Uterus (tissue), 4 donors: ENCODE data around the gene BGN. TPM values are rescaled to one million over a fixed set of nuclear protein-coding genes. Genes with fewer than 3 reads are reported as not detected.

Experiments
- total RNA-seq, 4 donors: library from RNA; depleted of rRNA in 3 of 4; stranded (reverse); fragments of >200 nt in 3 of 4; gene quantifications; one replicate each; pipeline versions ENCODE4 v1.1.0 to v1.2.4, GENCODE V29; 2014 to 2023
- donor health status: DM: yes; HTN: yes; CAD: no.

BGN gene
- total RNA-seq, 4 donors from 2014 or later, result 36.8 to 91.5 (median 50.0) TPM

Other genes with a start within 250 kb of the BGN start
- not detected for gene PNMA6F, start 173.2 kb upstream of the BGN start, total RNA-seq
- gene ZNF275, start 160.8 kb upstream of the BGN start, total RNA-seq, result 10 to 100 TPM in 2 of 4 donors, 1 to 10 TPM in 2; 4.9 to 18.3 (median 11.2) TPM
- not detected for gene PNMA6E, start 93.6 kb upstream of the BGN start, total RNA-seq
- gene ZFP92, start 83.5 kb upstream of the BGN start, total RNA-seq, result 1 to 10 TPM in 2 of 4 donors, under 1 TPM in 2; 0.26 to 2.4 (median 0.88) TPM
- gene TREX2, start 48.9 kb upstream of the BGN start, total RNA-seq, result 1 to 10 TPM in 3 of 4 donors, not detected in 1; 1.4 to 3.2 (median 2.9) TPM
- 10 to 100 TPM in 3 of 4 donors, 1 to 10 TPM in 1; 5.1 to 34.4 (median 27.1) TPM for gene HAUS7, start 24.4 kb upstream of the BGN start, total RNA-seq
- 1 to 10 TPM in 1 of 4 donors, under 1 TPM in 1, not detected in 2; 0.09 to 3.5 TPM for gene ATP2B3, start 22.7 kb downstream of the BGN start, total RNA-seq
- gene CCNQ, start 104.2 kb downstream of the BGN start, total RNA-seq, result 10 to 100 TPM; 14.9 to 94.5 (median 29.3) TPM
- gene DUSP9, start 152.2 kb downstream of the BGN start, total RNA-seq, result under 1 TPM in 1 of 4 donors, not detected in 3; 0.21 TPM
- 1 to 10 TPM in 3 of 4 donors, not detected in 1; 1.8 to 8.5 (median 5.9) TPM for gene PNCK, start 178.8 kb downstream of the BGN start, total RNA-seq
- 10 to 100 TPM in 2 of 4 donors, 1 to 10 TPM in 2; 4.7 to 40.3 (median 11.2) TPM for gene SLC6A8, start 192.9 kb downstream of the BGN start, total RNA-seq
- gene BCAP31, start 229.4 kb downstream of the BGN start, total RNA-seq, result 100 to 1,000 TPM in 2 of 4 donors, 10 to 100 TPM in 2; 86.6 to 177 (median 102) TPM
- gene ABCD1, start 229.9 kb downstream of the BGN start, total RNA-seq, result 10 to 100 TPM in 3 of 4 donors, 1 to 10 TPM in 1; 2.9 to 24.9 (median 13.1) TPM